ENCODE results near the gene TUFT1.

- TF ChIP-seq CTCF (IDR thresholded peaks at IDR 0.05) (no peak), EZH2 (IDR thresholded peaks at IDR 0.05; ENCODE audit: borderline replicate concordance, insufficient read depth, low read depth, low read length, poor library complexity, severe bottlenecking) (no peak)
These were observed 37.9 kb upstream of the TUFT1 start for GRCh38 chr1:151502035-151502700.

Data from B cell (primary cell).